K562 (cell line): Measurements from ENCODE around the gene IL36RN. TPM values are rescaled to one million over a fixed set of nuclear protein-coding genes. Genes with fewer than 3 reads are reported as not detected.

Experiments used
- ATAC-seq: fragments of 200-7000 bp; cut with Tn5 transposase; 3 replicates; pipeline ENCODE4 v1.9.1; 2020; ENCODE audit warnings: moderate library complexity
- BruUV-seq: library from RNA; stranded (reverse); fragments of 400-500 nt; replicated peaks from 2 replicates; lab custom pipeline; 2021; lab: Mats Ljungman, UMichigan
- CTCF ChIA-PET: fragments of 300-600 bp; formaldehyde crosslinking; extraction: SDS; loops from one replicate; lab custom pipeline; 2021; ENCODE audit warnings: low intra/inter-chr PET ratio; lab: Yijun Ruan, JAX
- POLR2A ChIA-PET: fragments of 300-600, 350-650 bp; sonication (Branson Sonifier 250); formaldehyde crosslinking; extraction: SDS; loops from one replicate; lab custom pipeline; 2021; ENCODE audit warnings: antibody characterized with exemption, inconsistent platforms; lab: Yijun Ruan, JAX
- DNase-seq, 4 experiments: peaks; one replicate each; pipeline versions ENCODE4 v3.0.0 to v3.0.0-alpha.2; 2011 to 2018; ENCODE audit warnings: low spot score in 3 of 4, mixed read lengths in 3 of 4; ENCODE audit errors: extremely low read depth in 1 of 4
- FAIRE-seq: peaks from 2 replicates; lab custom pipeline; 2011; peaks lifted over from hg19 to GRCh38; lab: Jason Lieb, UNC
- H2AFZ ChIP-seq: 2 replicates; pipeline ENCODE4 v1.6.0; 2011; ENCODE audit warnings: low read depth, low read length, control low read depth, inconsistent platforms
- H3K27ac ChIP-seq: fragments of 200-600 bp; 3 replicates; pipeline ENCODE4 v1.8.0; 2011; ENCODE audit warnings: low read depth, mild to moderate bottlenecking, control low read depth, inconsistent platforms, low read length, moderate library complexity, mixed read lengths; ENCODE audit errors: extremely low read depth
- H3K27me3 ChIP-seq, 2 experiments: fragments of 300-600 bp in 1 of 2; 2 replicates in 1 of 2; 3 replicates in 1 of 2; pipeline versions ENCODE4 v1.6.0 to v1.8.0; 2011; ENCODE audit warnings: inconsistent platforms in 2 of 2, low read length in 2 of 2, mild to moderate bottlenecking in 1 of 2, mixed read lengths in 1 of 2, moderate library complexity in 1 of 2; ENCODE audit not compliant: control insufficient read depth in 2 of 2, insufficient read depth in 2 of 2
- H3K36me3 ChIP-seq: fragments of 300-600 bp; 3 replicates; pipeline ENCODE4 v1.8.0; 2011; ENCODE audit warnings: mild to moderate bottlenecking, low read length, inconsistent platforms; ENCODE audit not compliant: control insufficient read depth, insufficient read depth
- H3K4me1 ChIP-seq, 2 experiments: fragments of 200-600 bp in 1 of 2; replicated peaks in 1 of 2; 2 replicates in 1 of 2; 3 replicates in 1 of 2; pipeline versions ENCODE4 v1.5.1 to v1.8.0; 2011; ENCODE audit warnings: inconsistent platforms in 2 of 2, low read length in 2 of 2, mild to moderate bottlenecking in 1 of 2, mixed read lengths in 1 of 2, moderate library complexity in 1 of 2; ENCODE audit not compliant: control insufficient read depth in 2 of 2, insufficient read depth in 2 of 2
- H3K4me2 ChIP-seq: 2 replicates; pipeline ENCODE4 v1.6.1; 2011; ENCODE audit warnings: low read length, control low read depth, inconsistent platforms, mixed read lengths; ENCODE audit not compliant: insufficient read depth
- H3K4me3 ChIP-seq: fragments of 200-600 bp; sonication (generic), shearing (Covaris generic); 2 replicates; pipeline ENCODE4 v1.5.1; 2016; ENCODE audit warnings: control low read depth, inconsistent platforms
- H3K79me2 ChIP-seq: fragments of 200-600 bp; 3 replicates; pipeline ENCODE4 v1.8.0; 2011; ENCODE audit warnings: low read length, inconsistent platforms; ENCODE audit not compliant: control insufficient read depth, insufficient read depth
- H3K9ac ChIP-seq, 2 experiments: 2 replicates each; pipeline versions ENCODE4 v1.6.0 to v1.6.1; 2011; ENCODE audit warnings: low read depth in 2 of 2, low read length in 2 of 2, control low read depth in 1 of 2, inconsistent platforms in 1 of 2, mild to moderate bottlenecking in 1 of 2, mixed read lengths in 1 of 2; ENCODE audit not compliant: insufficient read depth in 1 of 2
- H3K9me1 ChIP-seq: one replicate; pipeline ENCODE4 v1.6.0; 2011; ENCODE audit warnings: inconsistent platforms, mild to moderate bottlenecking, low read length, moderate library complexity; ENCODE audit not compliant: control insufficient read depth, insufficient read depth
- H3K9me3 ChIP-seq: replicated peaks from 2 replicates; pipeline ENCODE4 v1.5.1; 2011; ENCODE audit warnings: low read depth, low read length, inconsistent platforms; ENCODE audit not compliant: control insufficient read depth, insufficient read depth
- H4K20me1 ChIP-seq: replicated peaks from 2 replicates; pipeline ENCODE4 v1.6.1; 2011; ENCODE audit warnings: low read length, inconsistent platforms, mixed read lengths; ENCODE audit not compliant: control insufficient read depth, insufficient read depth
- CHAMP1 ChIP-seq: fragments of 450-650 bp; IDR thresholded peaks from 2 replicates; pipeline ENCODE4 v1.6.1; 2016; ENCODE audit warnings: mild to moderate bottlenecking
- KDM1A ChIP-seq, 2 experiments: fragments of 450-650 bp; IDR thresholded peaks; 2 replicates each; pipeline ENCODE4 v1.6.1; 2016; ENCODE audit warnings: mild to moderate bottlenecking in 2 of 2
- WGBS: fragments of 100-300 bp; shearing (Covaris generic); methylation state at CpG from one replicate; pipeline ENCODE4 v1.1.6; 2016; ENCODE audit warnings: low coverage, mixed read lengths; ENCODE audit not compliant: insufficient coverage; ENCODE audit errors: missing lambda C conversion rate; 5-methylcytosine and 5-hydroxymethylcytosine counted together
- in situ Hi-C: fragments of 300-500 bp; cut with MboI; formaldehyde crosslinking; loops from 4 replicates; pipeline ENCODE4 v1.15.0; 2018; ENCODE audit warnings: inconsistent platforms, mixed read lengths
- intact Hi-C: fragments of 100-400 bp; cut with micrococcal nuclease; formaldehyde crosslinking; loops from 2 replicates; pipeline ENCODE4 v1.14.2; 2022
- polyA plus RNA-seq, 8 experiments: library from polyadenylated mRNA; depleted of rRNA in 4 of 8; stranded (reverse) in 5 of 8; unstranded in 3 of 8; fragments of >200 nt; fragmentation: Nextera tagmentation in 2 of 8; fragmentation: Illumina TruSeq in 1 of 8; extraction: Ambion mirVana in 2 of 8; extraction: Trizol in 1 of 8; gene quantifications; 2 replicates each; pipeline versions ENCODE4 v1.2.1 to v1.2.3, GENCODE V29; 2011 to 2014; ENCODE audit warnings: inconsistent platforms in 1 of 8, missing spikeins in 1 of 8
- total RNA-seq, 7 experiments: library from RNA; depleted of rRNA in 6 of 7; stranded (reverse); fragments of >200 nt in 6 of 7; fragmentation: Illumina TruSeq in 2 of 7; extraction: Trizol in 2 of 7; gene quantifications; 2 replicates each; pipeline versions ENCODE4 v1.2.1 to v1.2.3, GENCODE V29; 2011 to 2021; ENCODE audit warnings: low replicate concordance in 1 of 7

IL36RN gene
- total and polyA plus RNA-seq, 9 of the 15 experiments (the other 6 are each of a cell fraction or from before 2014, with no cell fraction given): not detected

GRCh38 chr2:113081488-113082210 lies 22.7 kb downstream of the IL36RN start:
- Histone ChIP-seq H3K36me3 (no peaks in the 10 kb centered on the region), H3K79me2 (no peaks in the 10 kb centered on the region), H3K9me1 (no peaks in the 10 kb centered on the region), H2AFZ (no peak overlapping the region), H4K20me1 (no peaks in the 10 kb centered on the region; the same call in 1 of the 2 replicates), H3K4me2 (no peak overlapping the region), H3K27me3 (peaks cover 0 to 5% of the 10 kb centered on the region in 2 experiments; a peak in 3 of 5 replicates), H3K9ac (no peak overlapping the region), H3K4me3 (no peak overlapping the region), H3K27ac (no peak overlapping the region), H3K4me1 (no peaks in the 10 kb centered on the region), H3K9me3 (no peaks in the 10 kb centered on the region)
- intact Hi-C loops: loop anchor here (2.0 to 10.0 kb wide), 4 partner anchors 55 to 311 kb away; no protein-coding TSS in a partner anchor
- ChIA-PET POLR2A (interaction anchor here (1.2 to 1.8 kb wide), 2 partner anchors 7 to 11 kb away, joined by 3 to 11 read pairs; no protein-coding TSS in a partner anchor), CTCF (no interaction called here)
- 0% methylated on average over 2 of the region's 2 CpGs for WGBS
- BruUV-seq: no TSS peak
- in situ Hi-C loops: no loop called here
- TF ChIP-seq CHAMP1 (no peak), KDM1A (IDR thresholded peaks at IDR 0.05) (peak; percentile 49 to 64; a peak in 3 of 4 replicates)
- FAIRE-seq: no peak
- ATAC-seq: no peak
- no peak for DNase-seq
